Neural cell (in vitro differentiated cells): Measurements from ENCODE around the gene SP2. TPM values are rescaled to one million over a fixed set of nuclear protein-coding genes. Genes with fewer than 3 reads are reported as not detected.

Experiments used
- H2AFZ ChIP-seq: fragments of 200-600, 300-800 bp; sonication (generic), shearing (Covaris generic); 2 replicates; pipeline ENCODE4 v1.6.0; 2014; ENCODE audit warnings: low read depth, mild to moderate bottlenecking, antibody characterized with exemption, low read length, moderate library complexity
- H3F3A ChIP-seq: fragments of 200-600 bp; shearing (Covaris generic); 2 replicates; pipeline ENCODE4 v1.6.1; 2016; ENCODE audit warnings: mild to moderate bottlenecking, moderate library complexity, mixed read lengths, antibody characterized with exemption, low read length; ENCODE audit not compliant: insufficient read depth, poor library complexity, severe bottlenecking
- H3K27ac ChIP-seq: fragments of 200-600, 300-800 bp; sonication (generic), shearing (Covaris generic); 2 replicates; pipeline ENCODE4 v1.5.1; 2014; ENCODE audit warnings: mild to moderate bottlenecking, low read length, moderate library complexity
- H3K27me3 ChIP-seq: fragments of 300-800, 200-600 bp; sonication (generic), shearing (Covaris generic); 2 replicates; pipeline ENCODE4 v1.6.0; 2014; ENCODE audit warnings: mild to moderate bottlenecking, low read depth, low read length, moderate library complexity; ENCODE audit not compliant: insufficient read depth
- H3K36me3 ChIP-seq: fragments of 300-800, 200-600 bp; sonication (generic), shearing (Covaris generic); 2 replicates; pipeline ENCODE4 v1.5.1; 2014; ENCODE audit warnings: mild to moderate bottlenecking, antibody characterized with exemption, low read length, moderate library complexity; ENCODE audit not compliant: insufficient read depth
- H3K4me2 ChIP-seq: fragments of 300-800, 200-600 bp; sonication (generic), shearing (Covaris generic); 2 replicates; pipeline ENCODE4 v1.6.0; 2014; ENCODE audit warnings: mild to moderate bottlenecking, low read length
- H3K4me3 ChIP-seq: fragments of 300-800, 200-600 bp; sonication (generic), shearing (Covaris generic); 2 replicates; pipeline ENCODE4 v1.5.1; 2014; ENCODE audit warnings: mild to moderate bottlenecking, low read length, moderate library complexity
- H3K79me2 ChIP-seq: fragments of 200-600 bp; shearing (Covaris generic); replicated peaks from 2 replicates; pipeline ENCODE4 v1.6.0; 2014; ENCODE audit warnings: mild to moderate bottlenecking, low read length, moderate library complexity; ENCODE audit not compliant: insufficient read depth
- H3K9ac ChIP-seq: fragments of 300-800, 200-600 bp; sonication (generic), shearing (Covaris generic); 2 replicates; pipeline ENCODE4 v1.6.1; 2016; ENCODE audit warnings: mild to moderate bottlenecking, low read length, mixed read lengths
- H3K9me2 ChIP-seq: fragments of 200-600 bp; shearing (Covaris generic); 2 replicates; pipeline ENCODE4 v1.6.1; 2016; ENCODE audit warnings: mild to moderate bottlenecking, low read length, mixed read lengths; ENCODE audit not compliant: insufficient read depth
- H3K9me3 ChIP-seq: fragments of 200-600, 300-800 bp; sonication (generic), shearing (Covaris generic); 2 replicates; pipeline ENCODE4 v1.6.1; 2016; ENCODE audit warnings: mild to moderate bottlenecking, mixed run types, low read length, moderate library complexity, mixed read lengths
- H4K20me1 ChIP-seq: fragments of 200-600 bp; shearing (Covaris generic); 2 replicates; pipeline ENCODE4 v1.6.1; 2016; ENCODE audit warnings: mild to moderate bottlenecking, mixed run types; ENCODE audit not compliant: insufficient read depth
- CTCF ChIP-seq: fragments of 450-650 bp; IDR thresholded peaks from 2 replicates; pipeline ENCODE4 v1.5.1; 2014; ENCODE audit warnings: antibody characterized with exemption, mild to moderate bottlenecking, moderate library complexity; ENCODE audit not compliant: poor library complexity, severe bottlenecking
- EP300 ChIP-seq: fragments of 450-650 bp; conservative IDR thresholded peaks from 2 replicates; pipeline ENCODE4 v1.6.1; 2014; ENCODE audit warnings: antibody characterized with exemption, mild to moderate bottlenecking, moderate library complexity; ENCODE audit not compliant: poor library complexity, severe bottlenecking
- EZH2 ChIP-seq: fragments of 200-600, 300-800 bp; shearing (Covaris generic), sonication (generic); IDR thresholded peaks from 2 replicates; pipeline ENCODE4 v1.6.1; 2014; ENCODE audit warnings: antibody characterized with exemption, low read length, borderline replicate concordance, mild to moderate bottlenecking; ENCODE audit not compliant: insufficient read depth, poor library complexity, severe bottlenecking
- MXI1 ChIP-seq: fragments of 450-650 bp; conservative IDR thresholded peaks from 2 replicates; pipeline ENCODE4 v1.6.1; 2014; ENCODE audit warnings: antibody characterized with exemption, mild to moderate bottlenecking; ENCODE audit not compliant: poor library complexity, severe bottlenecking
- POLR2AphosphoS5 ChIP-seq: IDR thresholded peaks from 2 replicates; pipeline ENCODE4 v1.6.1; 2012
- RAD21 ChIP-seq: fragments of 450-650 bp; conservative IDR thresholded peaks from 2 replicates; pipeline ENCODE4 v1.6.1; 2014; ENCODE audit warnings: antibody characterized with exemption, mild to moderate bottlenecking, moderate library complexity
- REST ChIP-seq: IDR thresholded peaks from 2 replicates; pipeline ENCODE4 v1.6.1; 2012; ENCODE audit warnings: borderline replicate concordance
- SMC3 ChIP-seq: fragments of 450-650 bp; conservative IDR thresholded peaks from 2 replicates; pipeline ENCODE4 v1.6.1; 2014; ENCODE audit warnings: antibody characterized with exemption, mild to moderate bottlenecking, moderate library complexity; ENCODE audit not compliant: poor library complexity
- TAF1 ChIP-seq: IDR thresholded peaks from 2 replicates; pipeline ENCODE4 v1.6.1; 2012; ENCODE audit warnings: low read depth
- polyA plus RNA-seq: library from polyadenylated mRNA; depleted of rRNA; stranded (reverse); fragments of >200 nt; gene quantifications from 2 replicates; pipeline ENCODE4 v1.2.3, GENCODE V29; 2014

The SP2 gene
- polyA plus RNA-seq, 1 donor from 2014 or later: 0.25 TPM

DNA sequence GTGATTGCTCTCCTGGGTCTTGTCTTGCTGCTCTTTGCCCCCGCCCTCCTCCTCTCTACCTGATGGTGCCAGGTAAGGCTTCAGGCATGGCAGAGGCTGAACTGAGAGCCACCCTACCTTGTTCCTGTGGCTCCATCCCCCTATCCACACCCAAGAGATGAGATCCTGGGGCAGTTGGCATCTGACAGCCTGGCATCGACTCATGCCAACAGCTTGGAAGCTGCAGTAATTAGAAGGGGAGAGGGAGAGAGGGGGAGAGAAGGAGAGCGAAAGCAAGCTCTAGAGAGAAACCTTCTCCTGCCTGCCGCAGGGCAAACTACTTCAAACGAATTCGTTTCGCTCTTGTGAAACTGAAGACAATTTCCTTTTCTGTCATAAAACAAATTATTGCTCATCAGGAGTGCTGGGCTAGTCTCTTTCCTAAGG, 31.2 kb upstream of the SP2 start:
- Histone ChIP-seq H3K27me3 (peaks cover 11% of the 10 kb centered on the region), H3K9me3 (no peaks in the 10 kb centered on the region), H3K9ac (no peak overlapping the region), H3F3A (no peaks in the 10 kb centered on the region), H3K27ac (no peak overlapping the region), H3K79me2 (no peaks in the 10 kb centered on the region), H3K4me2 (no peak overlapping the region), H2AFZ (no peak overlapping the region), H3K4me3 (no peak overlapping the region), H3K9me2 (no peaks in the 10 kb centered on the region), H3K36me3 (no peaks in the 10 kb centered on the region), H4K20me1 (no peaks in the 10 kb centered on the region)
- TF ChIP-seq EZH2 (no peak), POLR2AphosphoS5 (no peak), MXI1 (no peak), CTCF (no peak), SMC3 (no peak), TAF1 (no peak)

DNA sequence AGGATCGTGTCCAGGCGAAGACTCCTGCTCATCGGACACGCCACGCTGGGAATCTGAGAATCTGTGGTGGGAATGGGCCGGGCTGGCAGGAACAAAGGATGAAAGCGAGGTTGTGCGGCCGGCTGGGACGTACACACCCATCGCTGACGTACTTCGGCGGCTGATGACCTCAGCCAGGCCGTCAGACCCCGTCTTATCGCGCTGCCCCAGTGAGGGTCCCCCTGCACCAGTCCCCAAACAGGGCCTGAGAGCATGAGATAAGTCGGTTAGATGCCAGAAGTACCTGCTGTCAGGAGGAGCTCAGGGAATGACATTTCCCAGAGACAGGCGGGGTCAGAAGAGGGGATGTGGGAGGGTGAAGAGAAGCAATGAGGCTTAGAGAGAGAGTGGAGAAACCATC, 29.1 kb upstream of the SP2 start:
- Histone ChIP-seq H3K27me3 (peaks cover 31% of the 10 kb centered on the region), H3K79me2 (no peaks in the 10 kb centered on the region)

More for the DNA sequence above, 29.1 kb upstream of the SP2 start:
- no peak overlapping the region for H3K9ac ChIP-seq
- H3K4me3 ChIP-seq: no peak overlapping the region
- H3K4me2 ChIP-seq: no peak overlapping the region
- no peak for TF ChIP-seq MXI1
- TF ChIP-seq REST: no peak
- TF ChIP-seq CTCF: no peak
- no peak for TF ChIP-seq RAD21
- no peak for TF ChIP-seq EP300
- no peak for TF ChIP-seq POLR2AphosphoS5
- TF ChIP-seq EZH2: no peak
- no peak for TF ChIP-seq SMC3
- no peak for TF ChIP-seq TAF1
- no peak overlapping the region for H2AFZ ChIP-seq
- no peaks in the 10 kb centered on the region for H3F3A ChIP-seq
- no peaks in the 10 kb centered on the region for H4K20me1 ChIP-seq
- no peak overlapping the region for H3K27ac ChIP-seq
- no peaks in the 10 kb centered on the region for H3K9me2 ChIP-seq
- H3K36me3 ChIP-seq: no peaks in the 10 kb centered on the region
- H3K9me3 ChIP-seq: no peaks in the 10 kb centered on the region
